ENCODE results near the gene KLHL35.

DNA sequence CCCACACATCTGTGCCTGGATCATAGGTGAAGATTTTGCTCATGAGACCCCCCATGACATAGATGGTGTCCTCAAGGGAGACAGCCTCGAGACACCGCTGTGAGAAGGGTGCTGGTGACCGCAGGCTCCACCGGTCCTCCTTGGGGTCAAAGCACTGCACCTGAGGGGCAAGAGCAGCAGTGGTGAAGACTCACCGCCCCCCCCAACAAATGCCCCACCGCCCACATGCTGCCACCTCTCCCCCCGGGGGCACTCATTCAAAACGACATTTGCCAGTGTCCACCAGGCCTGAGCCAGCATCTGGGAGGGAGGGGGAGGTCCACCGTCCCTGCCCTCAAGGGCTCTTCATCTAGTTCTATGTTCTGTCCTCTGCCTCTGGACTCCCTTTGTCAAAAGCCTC lies 9.3 kb downstream of the KLHL35 start:
- TF ChIP-seq, protein P1, sequence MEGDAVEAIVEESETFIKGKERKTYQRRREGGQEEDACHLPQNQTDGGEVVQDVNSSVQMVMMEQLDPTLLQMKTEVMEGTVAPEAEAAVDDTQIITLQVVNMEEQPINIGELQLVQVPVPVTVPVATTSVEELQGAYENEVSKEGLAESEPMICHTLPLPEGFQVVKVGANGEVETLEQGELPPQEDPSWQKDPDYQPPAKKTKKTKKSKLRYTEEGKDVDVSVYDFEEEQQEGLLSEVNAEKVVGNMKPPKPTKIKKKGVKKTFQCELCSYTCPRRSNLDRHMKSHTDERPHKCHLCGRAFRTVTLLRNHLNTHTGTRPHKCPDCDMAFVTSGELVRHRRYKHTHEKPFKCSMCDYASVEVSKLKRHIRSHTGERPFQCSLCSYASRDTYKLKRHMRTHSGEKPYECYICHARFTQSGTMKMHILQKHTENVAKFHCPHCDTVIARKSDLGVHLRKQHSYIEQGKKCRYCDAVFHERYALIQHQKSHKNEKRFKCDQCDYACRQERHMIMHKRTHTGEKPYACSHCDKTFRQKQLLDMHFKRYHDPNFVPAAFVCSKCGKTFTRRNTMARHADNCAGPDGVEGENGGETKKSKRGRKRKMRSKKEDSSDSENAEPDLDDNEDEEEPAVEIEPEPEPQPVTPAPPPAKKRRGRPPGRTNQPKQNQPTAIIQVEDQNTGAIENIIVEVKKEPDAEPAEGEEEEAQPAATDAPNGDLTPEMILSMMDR (IDR thresholded peaks at IDR 0.05) = no peak
- TF ChIP-seq POLR2AphosphoS5 (IDR thresholded peaks at IDR 0.05) = no peak
